NT2/D1 (cell line): Measurements from ENCODE around the gene RNF157.

Experiments
- DNase-seq: peaks from one replicate; pipeline ENCODE4 v3.0.0-alpha.2; 2011; ENCODE audit warnings: low read depth, low spot score
- H3K27me3 ChIP-seq: 2 replicates; pipeline ENCODE4 v1.6.0; 2011; ENCODE audit warnings: mild to moderate bottlenecking; ENCODE audit not compliant: insufficient read length, insufficient read depth
- H3K36me3 ChIP-seq: 2 replicates; pipeline ENCODE4 v1.6.1; 2011; ENCODE audit warnings: mild to moderate bottlenecking, low read length, mixed read lengths; ENCODE audit not compliant: insufficient read depth, insufficient read length
- H3K4me1 ChIP-seq: 2 replicates; pipeline ENCODE4 v1.5.1; 2011; ENCODE audit not compliant: insufficient read depth, insufficient read length
- H3K4me3 ChIP-seq: 2 replicates; pipeline ENCODE4 v1.5.1; 2011; ENCODE audit warnings: low read depth; ENCODE audit not compliant: insufficient read length
- H3K9ac ChIP-seq: 2 replicates; pipeline ENCODE4 v1.6.0; 2011; ENCODE audit warnings: low read depth; ENCODE audit not compliant: insufficient read length
- H3K9me3 ChIP-seq: 2 replicates; pipeline ENCODE4 v1.5.1; 2011; ENCODE audit warnings: mild to moderate bottlenecking, low read length; ENCODE audit not compliant: insufficient read depth
- SUZ12 ChIP-seq: IDR thresholded peaks from 2 replicates; pipeline ENCODE4 v1.6.1; 2011; ENCODE audit not compliant: insufficient read length, insufficient read depth; ENCODE audit errors: extremely low read depth
- YY1 ChIP-seq: IDR thresholded peaks from 2 replicates; pipeline ENCODE4 v1.6.1; 2011; ENCODE audit not compliant: insufficient read length, insufficient read depth
- ZNF274 ChIP-seq: IDR thresholded peaks from 2 replicates; pipeline ENCODE4 v1.6.1; 2011; ENCODE audit warnings: mild to moderate bottlenecking, low read depth, low read length

Gene RNF157

GRCh38 chr17:76198702-76199101 is 41.6 kb downstream of the RNF157 start:
- Histone ChIP-seq H3K9ac (no peak overlapping the region), H3K27me3 (no peaks in the 10 kb centered on the region), H3K4me1 (peaks cover 4% of the 10 kb centered on the region), H3K4me3 (no peak overlapping the region), H3K36me3 (no peaks in the 10 kb centered on the region), H3K9me3 (no peaks in the 10 kb centered on the region)
- no peak for DNase-seq
- TF ChIP-seq YY1 (no peak), ZNF274 (no peak), SUZ12 (no peak)

GRCh38 chr17:76197911-76198310 is 42.4 kb downstream of the RNF157 start:
- DNase-seq, result no peak
- H3K9me3 ChIP-seq, result no peaks in the 10 kb centered on the region

GRCh38 chr17:76196675-76197074 is 43.6 kb downstream of the RNF157 start:
- H3K9me3 ChIP-seq, result no peaks in the 10 kb centered on the region
- H3K36me3 ChIP-seq, result no peaks in the 10 kb centered on the region
- no peaks in the 10 kb centered on the region for H3K27me3 ChIP-seq
- no peak for DNase-seq
- no peak overlapping the region for H3K9ac ChIP-seq
- H3K4me1 ChIP-seq, result peaks cover 5% of the 10 kb centered on the region
- H3K4me3 ChIP-seq, result no peak overlapping the region
- TF ChIP-seq ZNF274 (no peak), SUZ12 (no peak), YY1 (no peak)

More at GRCh38 chr17:76197911-76198310, 42.4 kb downstream of the RNF157 start:
- TF ChIP-seq YY1 (no peak), ZNF274 (no peak), SUZ12 (no peak)
- Histone ChIP-seq H3K9ac (no peak overlapping the region), H3K36me3 (no peaks in the 10 kb centered on the region), H3K4me1 (peaks cover 5% of the 10 kb centered on the region), H3K4me3 (no peak overlapping the region), H3K27me3 (no peaks in the 10 kb centered on the region)

- Histone ChIP-seq H3K4me3 (no peak overlapping the region), H3K9ac (no peak overlapping the region), H3K9me3 (no peaks in the 10 kb centered on the region), H3K36me3 (no peaks in the 10 kb centered on the region), H3K4me1 (peaks cover 5% of the 10 kb centered on the region), H3K27me3 (no peaks in the 10 kb centered on the region)
- TF ChIP-seq YY1 (no peak), SUZ12 (no peak), ZNF274 (no peak)
- no peak for DNase-seq
These were observed 44.8 kb downstream of the RNF157 start for GRCh38 chr17:76195281-76196096.

GRCh38 chr17:76193591-76193990 is 46.7 kb downstream of the RNF157 start:
- H3K9me3 ChIP-seq, result no peaks in the 10 kb centered on the region
- H3K4me3 ChIP-seq, result no peak overlapping the region
- DNase-seq, result no peak
- peaks cover 7% of the 10 kb centered on the region for H3K4me1 ChIP-seq
- H3K36me3 ChIP-seq, result no peaks in the 10 kb centered on the region
- TF ChIP-seq SUZ12, result no peak
- no peak overlapping the region for H3K9ac ChIP-seq
- no peaks in the 10 kb centered on the region for H3K27me3 ChIP-seq

GRCh38 chr17:76191896-76192295 is 48.4 kb downstream of the RNF157 start:
- H3K27me3 ChIP-seq, result no peaks in the 10 kb centered on the region
- no peaks in the 10 kb centered on the region for H3K36me3 ChIP-seq
- no peaks in the 10 kb centered on the region for H3K9me3 ChIP-seq
- no peak for TF ChIP-seq SUZ12
- TF ChIP-seq ZNF274, result no peak
- TF ChIP-seq YY1, result no peak
- H3K4me3 ChIP-seq, result no peak overlapping the region
- no peak overlapping the region for H3K9ac ChIP-seq
- peaks cover 7% of the 10 kb centered on the region for H3K4me1 ChIP-seq
- DNase-seq, result no peak

- H3K9ac ChIP-seq, result no peak overlapping the region
- no peaks in the 10 kb centered on the region for H3K9me3 ChIP-seq
- no peaks in the 10 kb centered on the region for H3K27me3 ChIP-seq
- no peak for DNase-seq
- H3K36me3 ChIP-seq, result no peaks in the 10 kb centered on the region
- no peak overlapping the region for H3K4me3 ChIP-seq
- H3K4me1 ChIP-seq, result peaks cover 7% of the 10 kb centered on the region
- no peak for TF ChIP-seq YY1
- TF ChIP-seq SUZ12, result no peak
- TF ChIP-seq ZNF274, result no peak
These were observed 50.6 kb downstream of the RNF157 start for GRCh38 chr17:76189741-76190140.
